GM19238 (cell line): ENCODE measurements around the gene CARMIL1.
A peak's percentile ranks its signal among the peaks of the same experiment; 100 is the strongest.

Experiments used
- DNase-seq: peaks from one replicate; pipeline ENCODE4 v3.0.0; 2011; ENCODE audit warnings: low spot score; ENCODE audit not compliant: insufficient read length

Gene CARMIL1

GRCh38 chr6:25404091-25404490 is 124.9 kb downstream of the CARMIL1 start:
- no peak for DNase-seq

GRCh38 chr6:25404693-25405169 is 125.6 kb downstream of the CARMIL1 start:
- peak; percentile 18 for DNase-seq

GRCh38 chr6:25405442-25405841 is 126.3 kb downstream of the CARMIL1 start:
- DNase-seq: no peak

GRCh38 chr6:25407431-25407830 is 128.3 kb downstream of the CARMIL1 start:
- no peak for DNase-seq

GRCh38 chr6:25410102-25410501 is 130.9 kb downstream of the CARMIL1 start:
- no peak for DNase-seq

- DNase-seq: no peak
Observed at GRCh38 chr6:25411316-25411950, 132.3 kb downstream of the CARMIL1 start.

GRCh38 chr6:25413207-25413905 is 134.2 kb downstream of the CARMIL1 start:
- DNase-seq: no peak

- no peak for DNase-seq
Observed at GRCh38 chr6:25414168-25414567, 135.0 kb downstream of the CARMIL1 start.

- no peak for DNase-seq
Observed at GRCh38 chr6:25414755-25415154, 135.6 kb downstream of the CARMIL1 start.

GRCh38 chr6:25415274-25415673 is 136.1 kb downstream of the CARMIL1 start:
- no peak for DNase-seq

- DNase-seq: no peak
Observed at GRCh38 chr6:25415701-25416100, 136.5 kb downstream of the CARMIL1 start.

GRCh38 chr6:25417046-25417605 is 138.0 kb downstream of the CARMIL1 start:
- no peak for DNase-seq

GRCh38 chr6:25418454-25419052 is 139.4 kb downstream of the CARMIL1 start:
- DNase-seq: no peak

GRCh38 chr6:25419879-25420278 is 140.7 kb downstream of the CARMIL1 start:
- DNase-seq: no peak

GRCh38 chr6:25423358-25423757 is 144.2 kb downstream of the CARMIL1 start:
- DNase-seq: no peak

- no peak for DNase-seq
Observed at GRCh38 chr6:25424303-25424702, 145.1 kb downstream of the CARMIL1 start.

- DNase-seq: no peak
Observed at GRCh38 chr6:25427549-25427948, 148.4 kb downstream of the CARMIL1 start.

- no peak for DNase-seq
Observed at GRCh38 chr6:25428758-25429317, 149.7 kb downstream of the CARMIL1 start.

GRCh38 chr6:25431306-25431974 is 152.3 kb downstream of the CARMIL1 start:
- DNase-seq: no peak

GRCh38 chr6:25431975-25432307 is 152.8 kb downstream of the CARMIL1 start:
- no peak for DNase-seq

GRCh38 chr6:25434921-25435320 is 155.7 kb downstream of the CARMIL1 start:
- DNase-seq: no peak
